NCI-H2107 treated with DMSO at 0.1 percent for 48 hours (cell line): Measurements from ENCODE around the gene HOXA13.

Experiments used
- DNase-seq: peaks from one replicate; lab custom pipeline; 2025; ENCODE audit not compliant: unreplicated experiment; lab: John Stamatoyannopoulos, UW

HOXA13 gene

DNA sequence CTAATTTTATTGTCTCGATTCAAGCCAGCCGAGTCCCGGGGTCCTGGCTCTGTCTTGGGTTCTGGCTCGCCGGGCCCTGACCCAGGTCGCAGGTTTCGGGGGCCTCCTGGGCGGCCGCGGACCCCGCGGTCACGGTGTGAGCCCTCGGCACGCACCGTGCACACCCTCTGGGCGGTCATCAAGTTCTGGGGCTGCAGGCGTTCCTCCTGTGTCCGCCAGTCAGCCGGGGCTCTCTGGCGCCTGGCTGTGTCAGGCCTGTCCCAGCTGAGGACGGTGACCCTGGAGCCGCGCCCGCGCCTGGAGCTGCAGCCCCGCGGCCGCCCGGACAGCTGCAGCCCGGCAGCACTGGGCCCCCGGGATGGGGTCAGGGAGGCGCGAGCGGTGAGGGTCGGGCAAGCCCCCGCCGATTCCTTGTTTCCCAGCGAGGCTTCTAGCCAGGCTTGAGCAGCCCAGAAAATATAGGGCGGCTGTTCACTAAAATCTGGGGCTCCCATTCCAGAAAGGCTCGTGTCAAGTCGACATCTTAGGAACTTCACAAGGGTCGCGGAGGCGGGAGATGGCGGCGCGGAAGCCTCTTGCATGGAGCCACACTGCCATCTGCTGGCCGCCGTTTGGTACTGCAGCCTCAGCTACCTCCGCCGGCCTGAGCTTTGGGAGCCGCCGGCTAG, 39.2 kb downstream of the HOXA13 start:
- DNase-seq, result peak; percentile 50

DNA sequence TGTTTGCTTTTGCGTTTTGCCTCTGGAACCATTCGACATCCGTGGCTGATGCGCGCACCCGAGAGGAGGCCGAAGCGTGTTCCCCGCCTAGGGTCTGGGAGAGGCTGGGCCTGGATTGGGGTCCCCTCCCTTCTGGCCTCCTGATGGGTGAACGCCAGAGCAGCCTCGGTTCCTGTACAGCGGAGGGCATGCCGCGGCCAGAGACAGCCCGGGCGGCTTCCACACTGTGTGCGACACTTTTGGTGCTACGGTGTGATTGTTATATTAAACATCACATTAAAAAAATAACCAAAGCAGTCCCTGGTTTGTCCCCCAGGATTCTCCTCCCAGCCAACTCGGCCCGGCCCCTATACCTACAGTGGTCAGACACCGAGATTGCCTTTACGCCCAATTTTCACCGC, 39.7 kb downstream of the HOXA13 start:
- no peak for DNase-seq

DNA sequence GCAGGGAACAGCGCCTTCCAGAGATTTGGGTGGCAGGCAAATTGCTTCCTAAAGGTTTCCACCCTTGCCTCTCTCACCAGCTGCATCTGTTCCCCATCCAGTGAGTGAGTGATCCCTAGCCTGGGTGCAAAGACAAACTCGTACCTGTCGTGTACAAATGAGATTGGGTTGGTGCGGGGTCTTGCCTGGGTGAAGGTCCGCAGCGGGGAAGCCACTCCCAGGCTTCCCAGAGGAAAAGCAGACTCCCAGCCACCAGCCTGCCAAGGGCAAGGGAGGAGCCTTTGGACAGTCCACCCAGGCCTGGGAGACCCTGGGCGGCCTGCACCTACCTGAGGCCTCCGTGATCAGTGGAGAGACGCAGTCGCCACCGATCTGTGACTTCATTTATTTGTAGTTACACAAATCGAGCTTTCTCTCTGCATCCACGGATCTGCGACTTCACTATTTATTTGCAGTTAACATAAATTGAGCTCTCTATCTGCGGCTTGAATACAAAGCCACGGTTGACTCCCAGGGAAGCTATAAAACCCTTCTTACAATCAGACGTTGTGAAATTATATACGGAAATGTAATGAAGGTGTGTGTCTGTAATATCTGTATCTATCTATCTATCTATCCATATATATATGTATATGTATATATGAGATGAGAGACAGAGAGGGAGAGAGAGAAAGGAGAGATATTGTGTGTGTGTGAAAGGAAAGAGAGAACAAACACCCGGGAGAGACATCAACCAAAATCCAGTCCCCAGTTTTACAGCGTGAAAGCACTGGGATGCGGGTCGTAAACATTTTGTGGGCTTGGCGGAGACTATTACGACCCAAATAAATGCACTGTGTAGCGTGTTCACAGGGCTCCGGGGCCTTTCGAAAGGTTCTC, 40.4 kb downstream of the HOXA13 start:
- no peak for DNase-seq

DNA sequence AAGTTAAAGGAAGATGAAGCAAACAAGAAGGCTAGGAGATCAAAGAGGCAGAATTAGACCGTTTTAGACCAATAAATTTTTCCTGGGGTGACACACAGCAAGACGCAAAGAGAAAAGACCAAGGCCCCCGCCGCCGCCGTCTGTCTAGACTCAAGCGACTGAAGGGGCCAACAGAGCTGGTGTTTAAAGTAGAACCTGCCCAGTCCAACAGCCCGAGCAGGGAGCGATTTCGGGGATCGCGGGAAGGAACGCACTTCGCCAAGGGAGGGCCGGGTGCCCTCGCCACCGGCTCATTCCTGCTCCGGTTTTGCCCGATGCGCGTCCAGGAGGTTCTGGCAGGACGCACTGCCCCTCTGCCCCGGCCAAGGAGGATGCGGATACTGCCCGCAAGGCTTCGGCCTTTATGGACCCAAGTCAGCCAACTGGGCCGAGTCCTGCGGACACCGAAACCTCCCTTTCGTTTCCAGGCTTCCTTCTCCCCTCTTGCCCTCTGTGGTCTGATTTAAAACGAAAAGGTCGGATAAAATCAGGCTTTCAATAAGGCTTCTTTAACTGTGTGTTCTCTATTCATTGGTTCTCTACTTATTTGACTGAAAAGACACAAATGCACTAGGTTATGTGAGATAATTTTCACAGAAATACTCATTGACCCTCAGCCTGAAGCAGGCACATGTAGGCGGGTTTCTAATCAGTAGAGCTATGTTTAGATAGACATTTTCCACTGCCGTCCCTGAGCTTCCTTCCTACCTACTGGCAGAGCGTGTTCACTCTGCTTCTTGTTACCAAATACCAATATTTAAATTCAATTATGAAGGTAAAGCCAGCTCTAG, 41.2 kb downstream of the HOXA13 start:
- no peak for DNase-seq

DNA sequence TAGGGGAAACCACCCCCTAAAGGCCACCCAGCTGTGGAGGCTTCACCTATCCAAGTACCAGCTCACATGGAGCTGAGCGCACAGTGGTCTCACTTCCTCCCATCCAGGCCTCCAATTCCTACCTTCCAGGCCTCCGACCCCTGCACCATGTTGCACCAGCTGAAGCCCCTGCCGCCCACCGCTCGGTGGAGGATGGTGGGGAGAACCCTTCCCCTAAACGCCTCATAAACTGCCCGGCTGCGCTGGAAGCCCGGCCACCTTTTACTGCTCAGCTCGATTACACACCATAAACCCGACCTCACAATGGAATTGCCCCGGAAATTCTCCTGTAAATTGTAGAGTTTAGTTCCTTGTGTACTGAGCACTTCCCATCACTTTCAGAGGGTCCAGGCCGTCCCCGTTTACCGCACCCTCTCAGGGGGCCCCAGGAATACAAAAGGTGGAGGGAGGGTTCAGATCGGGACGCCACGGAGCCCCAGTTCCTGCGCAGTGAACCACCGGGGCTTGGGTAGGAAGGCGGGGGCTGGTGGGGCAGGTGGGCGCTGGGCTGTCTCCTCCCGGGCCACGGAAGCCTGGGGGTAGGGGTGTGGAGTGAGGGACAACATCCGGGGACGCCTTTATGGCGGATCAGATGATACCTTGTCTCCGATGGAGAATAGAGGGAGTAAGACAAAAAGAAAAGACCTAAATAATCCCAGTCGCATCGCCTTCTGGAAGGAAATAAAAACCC, 42.0 kb downstream of the HOXA13 start:
- DNase-seq, result no peak

DNA sequence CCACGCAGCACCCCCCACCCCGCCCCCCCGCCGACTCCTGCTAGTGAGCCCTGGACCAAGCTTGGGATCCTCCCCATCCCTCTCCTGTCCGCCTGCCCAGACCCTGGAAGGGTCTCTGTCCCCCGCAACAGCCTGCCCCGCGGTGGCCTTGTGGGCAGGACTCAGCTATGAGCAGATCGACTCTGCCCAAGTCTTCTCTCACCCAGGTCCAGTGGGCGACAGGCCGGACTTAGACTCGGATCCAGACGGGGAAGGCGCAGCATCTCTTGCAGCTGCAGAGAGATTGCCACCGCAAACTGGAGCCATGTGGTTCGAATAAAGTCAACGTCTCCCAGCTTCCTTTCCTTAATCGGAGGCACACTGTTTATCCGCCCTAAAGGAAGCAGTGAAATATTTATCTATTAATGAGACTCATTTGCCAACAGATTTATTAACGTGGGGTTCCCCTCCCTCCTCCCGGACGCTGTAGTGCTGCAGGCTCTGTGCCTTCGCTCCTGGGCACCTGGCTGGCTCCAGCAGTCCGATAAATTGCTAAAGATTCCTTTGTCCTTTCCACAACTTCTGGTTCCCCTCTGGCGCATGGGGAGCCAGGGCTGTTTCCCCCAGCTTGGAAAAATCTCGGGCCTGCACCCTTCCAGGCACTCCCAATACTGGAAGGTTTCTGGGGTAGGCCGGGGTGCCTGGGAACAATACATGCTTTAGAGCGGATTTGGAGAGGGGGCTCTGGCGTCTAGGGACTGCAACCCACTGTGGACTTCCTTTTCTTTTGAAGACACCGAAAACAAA, 42.8 kb downstream of the HOXA13 start:
- DNase-seq, result no peak

DNA sequence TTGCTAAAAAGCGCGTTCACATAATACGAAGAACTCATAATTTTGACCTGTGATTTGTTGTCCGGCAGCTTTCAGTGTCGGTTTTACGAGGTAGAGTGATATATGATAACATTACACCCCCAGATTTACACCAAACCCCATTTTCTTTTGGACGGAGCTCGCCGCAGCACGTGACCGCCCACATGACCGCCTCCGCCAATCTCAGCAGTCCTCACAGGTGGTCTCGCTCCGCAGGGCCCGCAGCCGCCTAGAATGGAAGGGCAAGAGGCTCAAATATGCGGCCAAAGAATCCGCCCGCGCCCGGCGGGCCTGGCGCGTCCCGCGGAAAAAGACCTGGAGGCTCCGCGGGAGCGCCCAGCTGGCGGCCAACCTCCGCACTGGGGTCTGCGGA, 43.4 kb downstream of the HOXA13 start, which contains the start of gene HOXA7:
TSS of gene HOXA7 (minus strand) at position 168 of the 391 bp plus-strand sequence. CDS start at position 38, 130 bp downstream.
- no peak for DNase-seq

DNA sequence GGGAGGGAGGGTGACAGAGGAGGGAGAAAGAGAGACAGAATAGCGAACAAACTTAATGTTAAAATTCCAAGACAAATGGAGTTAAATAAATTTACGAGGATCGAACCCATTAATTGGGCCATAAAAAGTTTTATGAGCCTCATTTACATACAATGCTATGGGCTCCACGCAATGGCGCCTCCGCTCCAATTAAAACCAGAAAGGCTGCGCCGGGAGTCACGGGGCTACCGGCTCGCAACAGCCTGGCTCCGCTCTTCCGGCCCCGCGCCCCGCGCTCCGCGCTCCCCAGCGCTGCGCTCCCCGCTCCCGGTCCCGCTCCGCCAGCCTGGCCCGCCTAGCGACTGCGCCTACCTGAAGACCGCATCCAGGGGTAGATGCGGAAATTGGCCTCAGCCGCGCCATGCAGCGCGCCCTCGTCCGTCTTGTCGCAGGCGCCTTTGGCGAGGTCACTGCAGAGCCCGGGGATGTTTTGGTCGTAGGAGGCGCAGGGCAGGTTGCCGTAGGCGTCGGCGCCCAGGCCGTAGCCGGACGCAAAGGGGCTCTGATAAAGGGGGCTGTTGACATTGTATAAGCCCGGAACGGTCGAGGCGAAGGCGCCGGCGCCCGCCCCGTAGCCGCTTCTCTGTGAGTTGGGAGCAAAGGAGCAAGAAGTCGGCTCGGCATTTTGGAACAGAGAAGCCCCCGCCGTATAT, 43.9 kb downstream of the HOXA13 start:
- DNase-seq, result no peak

DNA sequence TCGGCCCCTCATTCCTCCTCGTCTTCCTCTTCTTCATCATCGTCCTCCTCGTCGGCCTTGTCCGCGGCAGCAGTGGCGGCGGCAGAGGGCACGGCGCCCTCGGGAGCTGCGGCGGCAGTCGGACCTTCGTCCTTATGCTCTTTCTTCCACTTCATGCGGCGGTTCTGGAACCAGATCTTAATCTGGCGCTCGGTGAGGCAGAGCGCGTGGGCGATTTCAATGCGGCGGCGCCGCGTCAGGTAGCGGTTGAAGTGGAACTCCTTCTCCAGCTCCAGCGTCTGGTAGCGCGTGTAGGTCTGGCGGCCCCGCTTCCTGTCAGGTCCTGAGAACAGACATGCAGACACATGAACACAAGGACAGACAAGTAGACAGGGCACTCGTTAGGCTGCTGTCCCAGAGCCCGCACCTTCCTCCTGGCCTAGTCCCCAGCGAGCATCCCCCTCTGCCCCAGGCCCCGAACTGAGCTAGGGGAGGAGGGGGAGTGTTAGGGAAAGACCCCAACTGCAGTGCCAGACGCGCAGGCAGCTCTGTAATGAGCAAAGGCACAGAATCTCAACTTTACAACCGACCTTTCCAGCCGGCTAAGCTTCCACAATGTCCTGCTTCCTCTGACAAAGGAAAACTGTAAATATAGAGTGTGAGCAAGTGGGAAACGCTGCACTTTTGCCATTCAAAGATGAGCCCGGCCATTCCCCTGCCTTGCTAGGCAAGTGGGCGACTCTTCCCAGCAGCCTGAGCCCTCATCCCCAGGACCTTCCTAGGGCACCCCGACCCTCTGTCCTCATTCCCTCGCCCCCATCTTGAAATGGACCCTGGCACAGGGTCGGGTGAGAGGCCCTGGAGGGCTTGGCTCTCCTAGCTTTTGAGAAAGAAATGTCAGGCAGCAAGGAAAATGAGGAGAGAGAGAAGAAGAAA, 44.7 kb downstream of the HOXA13 start:
- no peak for DNase-seq

DNA sequence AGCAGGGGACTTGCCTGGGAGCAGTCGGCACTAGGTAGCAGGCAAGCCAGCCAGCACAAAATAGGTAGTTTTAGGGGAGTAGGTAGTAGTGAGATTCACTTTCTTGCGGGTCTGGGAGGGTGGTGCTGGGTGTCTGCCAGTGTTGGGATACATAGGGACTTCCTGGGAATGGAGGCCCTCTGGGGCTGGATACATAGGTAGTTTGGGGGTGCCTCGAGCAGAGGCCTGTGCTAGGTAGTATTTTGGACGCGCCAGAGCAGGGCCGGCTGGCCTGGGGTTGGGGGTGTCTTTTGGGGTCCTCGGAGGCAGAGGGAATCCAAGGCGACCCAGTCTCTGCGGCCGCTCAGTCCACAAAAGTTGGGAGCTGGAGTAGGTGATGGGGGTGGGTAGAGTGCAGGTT, 45.5 kb downstream of the HOXA13 start:
- DNase-seq, result no peak

DNA sequence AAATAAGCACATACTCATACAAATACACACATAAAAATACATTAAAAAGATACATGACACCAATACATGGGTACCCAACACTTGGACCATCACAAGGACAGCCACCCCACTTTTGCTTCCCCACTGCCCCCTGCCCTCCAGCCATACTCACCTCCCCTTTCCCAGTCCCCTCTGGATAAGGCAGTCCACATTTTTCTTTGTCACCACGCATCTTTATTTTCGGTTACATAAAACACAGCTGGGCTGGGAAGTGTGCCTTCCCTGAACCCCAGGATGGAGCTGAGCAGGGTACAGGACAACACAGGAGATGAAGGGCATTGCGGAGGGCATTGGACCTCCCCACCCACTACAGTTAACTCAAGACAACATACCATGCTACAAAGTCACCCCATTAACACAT, 46.4 kb downstream of the HOXA13 start:
- DNase-seq, result no peak

DNA sequence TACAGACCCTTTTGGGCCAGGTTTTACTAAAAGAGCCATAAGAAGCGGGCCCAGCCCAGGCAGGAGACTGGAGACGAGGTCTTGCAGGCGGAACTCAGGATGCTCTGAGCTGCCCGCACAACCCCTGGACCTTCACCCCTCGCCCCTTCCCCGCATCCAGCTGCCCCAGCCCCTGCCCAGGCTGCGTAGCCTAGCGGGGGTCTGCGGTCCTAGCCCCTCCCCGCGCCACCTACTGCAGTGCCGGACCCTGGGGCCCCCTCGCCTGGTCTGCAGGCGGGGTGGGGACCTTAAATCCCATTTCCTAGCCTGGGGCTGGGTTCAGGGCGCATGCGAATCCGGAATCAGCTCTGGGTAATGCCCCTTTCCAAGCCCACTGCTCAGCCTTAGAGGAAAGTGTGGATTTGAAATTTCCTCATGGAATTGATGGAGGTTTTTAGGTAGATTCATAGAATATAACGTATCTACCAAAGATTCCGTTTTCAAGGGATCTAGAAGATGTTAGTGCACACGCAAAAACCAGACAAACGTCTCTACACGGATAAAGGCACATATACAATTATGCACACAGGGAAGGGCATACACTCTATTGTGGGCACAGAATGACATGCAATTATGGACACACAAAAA, 47.0 kb downstream of the HOXA13 start:
- no peak for DNase-seq

DNA sequence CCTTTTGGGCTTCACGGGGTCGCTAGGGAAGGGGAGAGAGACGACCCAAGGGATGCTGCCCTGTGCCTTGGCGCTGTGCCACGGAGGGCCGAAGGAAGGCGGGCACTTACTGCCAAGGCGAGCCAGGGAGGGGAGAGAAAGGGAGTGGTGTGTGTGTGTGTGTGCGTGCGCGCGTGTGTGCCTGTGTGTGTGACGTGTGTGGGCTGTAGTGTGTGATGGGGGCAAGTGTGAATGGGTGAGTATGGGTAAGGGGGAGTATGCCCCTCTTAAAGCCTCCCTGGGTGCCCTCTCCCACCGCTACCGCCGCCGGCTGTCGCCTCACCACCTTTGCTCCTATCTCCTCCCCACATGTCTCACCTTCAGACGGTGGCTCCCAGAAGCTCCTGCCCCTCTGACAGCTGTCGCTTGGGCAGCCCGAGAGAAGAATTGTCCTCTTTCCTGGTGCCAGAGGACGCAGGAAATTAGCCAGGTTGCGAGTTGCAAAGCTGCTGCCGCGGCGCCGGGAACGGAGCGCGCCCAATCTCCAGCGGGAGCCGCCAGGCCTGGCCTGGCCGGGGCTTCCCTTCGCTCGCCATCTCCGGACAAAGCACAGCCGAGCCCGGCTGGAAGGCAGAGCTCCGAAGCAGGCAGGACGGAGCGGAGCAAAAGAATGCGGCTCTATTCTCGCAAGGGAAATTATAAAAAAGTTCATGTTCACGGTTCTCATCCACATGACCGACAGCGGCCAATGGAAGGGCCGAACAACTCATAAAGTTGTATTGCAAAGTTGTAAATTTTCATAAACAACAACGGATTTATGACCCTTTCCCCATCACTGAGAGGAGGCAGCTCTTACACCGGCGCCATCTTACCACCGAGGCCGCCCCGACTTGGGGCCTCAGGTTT, 47.7 kb downstream of the HOXA13 start, which contains the start of gene HOXA3:
TSS of gene HOXA3 (minus strand) at position 653 of the 885 bp plus-strand sequence. CDS start 41,943 bp downstream, outside the sequence.
- DNase-seq, result no peak

DNA sequence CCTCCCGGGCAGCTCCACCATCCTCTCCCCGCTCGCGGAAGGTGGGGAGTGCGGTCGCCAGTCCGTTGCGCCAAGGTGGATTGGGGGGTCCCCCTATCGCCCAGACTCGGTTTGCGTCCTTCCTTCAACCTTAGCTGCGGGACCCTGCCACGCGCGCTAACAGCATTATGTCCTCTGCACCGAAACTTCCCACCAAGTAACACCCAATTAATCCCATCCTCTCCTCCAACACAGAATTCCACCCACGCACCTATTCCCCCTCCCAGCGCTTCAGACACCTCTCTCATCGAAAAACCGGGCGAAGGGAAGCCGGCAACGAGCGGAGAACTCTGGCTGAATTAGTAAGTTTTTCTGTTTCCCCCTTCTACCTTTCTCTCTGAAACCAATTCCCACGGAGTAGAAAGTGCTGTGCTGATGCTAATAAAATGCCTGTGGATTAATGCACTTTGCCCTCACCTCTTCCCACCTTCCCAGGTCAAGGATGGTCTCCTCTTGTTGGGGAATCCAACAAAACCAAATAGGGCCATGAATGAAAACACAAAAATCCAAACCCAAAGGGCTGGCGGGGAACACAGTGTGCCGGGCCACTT, 48.5 kb downstream of the HOXA13 start:
- no peak for DNase-seq

DNA sequence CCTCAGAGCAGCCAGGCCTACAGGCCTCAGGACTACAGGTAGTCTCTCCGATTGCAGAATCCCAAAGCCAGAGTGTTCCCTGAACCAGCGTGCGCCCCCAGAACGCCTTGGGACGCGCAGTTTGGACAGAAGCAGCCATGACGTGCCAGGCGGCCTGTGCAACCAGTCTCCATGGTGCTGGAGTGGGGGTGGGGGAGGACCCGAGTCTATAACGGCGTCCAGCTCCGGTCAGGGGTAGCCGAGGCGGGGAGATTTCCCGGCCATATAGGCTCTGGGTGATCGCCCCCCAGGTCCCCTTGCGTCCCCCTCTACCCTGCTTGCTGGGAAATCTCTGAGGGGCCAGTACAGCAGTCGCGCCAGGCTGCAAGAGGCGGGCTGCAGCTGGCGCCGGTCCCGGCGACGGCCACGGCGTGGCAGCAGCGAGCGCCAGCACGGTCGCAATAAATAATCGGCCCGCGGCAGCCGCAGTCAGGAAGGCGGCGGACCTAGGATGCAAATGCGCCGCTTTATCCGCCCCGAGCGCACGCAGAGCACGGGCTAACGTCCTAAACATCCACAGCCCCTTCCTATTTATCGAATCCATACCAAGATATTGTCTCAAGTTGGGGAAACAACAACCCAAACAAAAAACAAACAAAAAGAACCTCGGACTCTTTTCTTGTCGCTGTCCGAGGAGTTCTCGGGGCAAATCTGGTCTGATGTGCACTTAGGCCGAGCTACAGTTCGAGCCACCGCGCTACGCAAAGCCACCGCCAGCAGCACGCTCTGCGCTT, 49.1 kb downstream of the HOXA13 start:
- no peak for DNase-seq
